HG02852 (cell line): ENCODE data around the gene NOP10.
"Not testable (repeated sequence)": the region's sequence is repeated elsewhere in the genome, so short reads cannot be mapped to it uniquely, and the experiment has no call there.

Source experiments
- ATAC-seq: cut with Tn5 transposase; IDR thresholded peaks from one replicate; pipeline ENCODE4 v1.9.1; 2021; ENCODE audit warnings: mild to moderate bottlenecking, moderate library complexity; ENCODE audit not compliant: unreplicated experiment

The NOP10 gene

DNA sequence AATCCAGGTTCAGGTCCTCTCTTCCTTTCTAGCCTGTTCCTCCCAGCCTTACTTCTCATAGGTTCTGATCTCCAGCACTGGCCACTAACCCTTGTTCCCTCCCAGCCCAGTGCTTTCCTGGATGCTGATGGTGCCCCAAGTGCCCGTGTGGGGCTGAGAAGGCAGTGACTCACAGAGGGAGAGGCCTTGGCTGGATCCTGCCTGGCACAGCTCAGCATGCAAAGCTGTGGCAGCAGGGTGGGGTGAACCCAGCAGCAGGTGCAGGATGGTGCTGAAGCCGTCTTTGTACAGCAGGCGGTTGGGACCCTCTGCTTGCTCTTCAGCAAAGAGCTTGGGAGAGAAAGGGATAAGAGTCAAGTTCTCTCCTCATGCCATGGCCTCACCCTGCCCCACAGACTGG lies 16.5 kb upstream of the NOP10 start:
- no peak for ATAC-seq

GRCh38 chr15:34358948-34359347 lies 16.0 kb upstream of the NOP10 start:
- no peak for ATAC-seq

DNA sequence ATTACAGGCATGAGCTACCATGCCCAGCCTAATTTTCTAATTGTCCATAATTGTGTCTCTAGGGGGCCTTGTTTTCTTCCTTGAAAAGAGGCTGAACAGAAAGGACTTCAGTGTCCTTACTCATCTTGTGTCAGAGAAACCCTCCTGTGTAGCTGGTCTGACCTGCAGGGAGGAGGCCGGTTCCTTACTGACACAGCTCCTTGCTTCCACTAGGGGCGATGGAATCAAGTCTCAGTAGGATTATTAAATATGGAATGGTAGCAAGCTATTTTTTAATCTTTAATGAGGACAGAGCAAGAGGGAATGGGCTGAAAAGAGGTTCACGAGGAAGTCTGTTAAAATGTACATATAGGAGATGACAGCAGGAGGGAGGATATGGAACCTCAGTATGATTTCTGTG lies 15.4 kb upstream of the NOP10 start:
- no peak for ATAC-seq

DNA sequence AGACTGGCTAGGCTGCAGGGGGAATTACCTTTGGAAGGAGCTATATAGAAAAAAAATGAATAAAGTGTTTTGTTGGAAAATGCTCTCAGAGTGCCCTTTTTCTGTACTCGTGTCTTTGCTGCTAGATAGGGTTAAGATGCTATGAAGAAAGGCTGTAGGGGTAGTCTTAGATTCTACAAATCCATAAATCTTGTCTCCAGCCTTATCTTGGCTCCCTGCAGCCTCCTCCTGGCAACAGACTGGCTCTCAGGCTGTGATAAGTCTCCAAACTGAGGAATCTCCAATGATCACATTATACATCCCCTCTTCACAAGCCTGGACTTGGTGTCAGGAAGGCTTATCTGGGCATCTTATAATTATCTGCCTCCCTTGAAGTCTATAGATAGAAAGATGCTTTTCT lies 14.7 kb upstream of the NOP10 start:
- ATAC-seq = no peak

DNA sequence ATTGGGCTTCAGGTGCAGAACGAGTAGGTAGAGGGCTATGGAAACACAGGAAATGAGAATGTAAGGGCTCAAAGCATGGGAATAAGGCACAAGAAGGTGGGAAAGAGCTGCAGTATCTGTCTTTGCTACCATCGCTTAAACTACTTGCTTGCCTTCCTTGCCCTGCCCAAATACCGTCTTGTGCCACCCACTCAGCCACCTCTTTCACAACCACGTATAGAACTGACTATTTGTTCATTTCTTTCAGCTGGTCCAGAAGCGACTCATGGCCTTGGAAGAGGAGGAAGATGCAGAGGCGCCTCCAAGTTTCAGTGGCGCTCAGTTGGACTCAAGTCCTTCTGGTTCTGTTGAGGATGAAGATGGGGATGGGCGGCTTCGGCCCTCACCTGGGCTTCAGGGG lies 12.3 kb upstream of the NOP10 start:
- ATAC-seq = no peak

DNA sequence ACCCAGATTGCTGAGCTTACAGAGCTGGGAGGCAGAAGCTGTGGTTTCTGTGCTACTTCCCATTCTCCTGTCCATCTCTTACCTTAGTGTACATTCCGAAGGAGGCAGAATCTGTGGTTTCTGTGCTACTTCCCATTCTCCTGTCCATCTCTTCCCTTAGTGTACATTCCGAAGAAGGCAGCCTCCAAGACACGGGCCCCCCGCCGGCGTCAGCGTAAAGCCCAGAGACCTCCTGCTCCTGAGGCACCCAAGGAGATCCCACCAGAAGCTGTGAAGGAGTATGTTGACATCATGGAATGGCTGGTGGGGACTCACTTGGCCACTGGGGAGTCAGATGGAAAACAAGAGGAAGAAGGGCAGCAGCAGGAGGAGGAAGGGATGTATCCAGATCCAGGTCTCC lies 11.3 kb upstream of the NOP10 start:
- no peak for ATAC-seq

- ATAC-seq = no peak
These were observed 10.7 kb upstream of the NOP10 start for GRCh38 chr15:34353627-34354026.

- ATAC-seq = not testable (repeated sequence)
These were observed 10.1 kb upstream of the NOP10 start for GRCh38 chr15:34352996-34353395.

GRCh38 chr15:34349769-34350168 lies 6.8 kb upstream of the NOP10 start:
- no peak for ATAC-seq

DNA sequence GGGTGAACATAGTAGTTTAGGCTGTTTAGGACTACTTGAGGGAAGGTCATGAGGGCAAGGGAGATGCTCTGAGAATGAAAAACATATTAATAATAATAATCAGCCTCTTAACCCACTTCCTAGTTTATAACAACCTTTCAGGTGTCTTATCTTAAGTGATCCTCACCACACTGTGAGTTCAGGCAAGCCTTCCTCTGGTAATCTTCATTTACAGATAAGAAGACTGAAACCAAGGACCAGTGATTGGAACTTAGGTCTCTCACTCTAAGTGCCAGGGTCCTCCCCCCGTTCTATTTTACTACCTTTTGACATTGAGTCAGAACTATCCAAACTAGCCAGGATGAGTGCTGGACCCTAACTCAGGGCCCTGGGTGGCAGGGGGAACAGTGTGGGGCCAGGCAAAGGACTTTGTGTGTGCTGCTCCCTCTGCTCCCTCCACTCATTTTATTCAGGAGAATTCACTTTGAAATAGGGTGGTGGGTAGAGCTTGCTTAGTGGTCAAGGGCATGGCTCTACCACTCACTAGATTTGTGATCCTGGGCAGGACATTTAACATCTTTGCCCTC lies 5.9 kb upstream of the NOP10 start:
- no peak for ATAC-seq

- ATAC-seq = no peak
These were observed 5.2 kb upstream of the NOP10 start for GRCh38 chr15:34347951-34348638.

GRCh38 chr15:34342213-34342736 lies 661 bp downstream of the NOP10 start:
- not testable (repeated sequence) for ATAC-seq

DNA sequence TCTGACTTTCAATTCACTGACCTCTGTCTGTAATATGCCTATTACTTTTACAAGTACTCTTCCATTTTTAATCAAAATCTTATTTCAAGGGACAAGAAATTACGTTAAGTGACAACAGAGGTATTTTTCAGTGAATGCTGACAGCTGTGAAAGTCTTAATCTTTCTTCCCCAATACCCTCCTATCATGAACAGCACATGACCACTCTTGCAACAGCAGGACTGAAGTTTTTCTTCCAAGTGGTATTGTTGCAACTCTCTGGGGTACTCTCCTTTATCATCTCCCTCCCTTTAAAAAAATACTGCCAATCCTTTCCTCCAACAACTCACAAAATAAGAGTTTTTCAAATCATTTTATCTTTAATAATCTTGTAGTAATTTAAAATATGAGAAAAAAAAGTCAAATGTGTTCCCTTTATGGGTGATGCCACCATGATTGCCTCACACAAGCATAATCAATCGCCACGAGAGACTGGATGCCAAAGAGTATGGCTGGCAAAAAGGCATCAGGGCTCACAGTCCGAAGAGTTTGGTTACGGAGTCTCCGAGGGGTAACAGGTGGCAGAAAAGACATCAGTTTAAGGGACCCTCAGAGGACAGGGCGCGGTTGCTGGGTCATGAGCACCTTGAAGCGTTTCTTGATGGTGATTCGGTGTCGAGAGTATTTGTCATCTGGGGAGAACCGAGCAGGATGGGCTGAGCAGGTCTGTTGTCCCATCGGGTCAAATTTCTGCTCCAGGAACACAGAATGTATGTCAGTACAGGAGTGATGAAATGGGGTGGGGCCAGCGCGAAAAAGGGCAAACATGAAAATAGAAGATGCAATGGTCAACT lies 1.3 kb downstream of the NOP10 start:
- no peak for ATAC-seq

GRCh38 chr15:34339946-34340345 lies 3.0 kb downstream of the NOP10 start:
- ATAC-seq = no peak

DNA sequence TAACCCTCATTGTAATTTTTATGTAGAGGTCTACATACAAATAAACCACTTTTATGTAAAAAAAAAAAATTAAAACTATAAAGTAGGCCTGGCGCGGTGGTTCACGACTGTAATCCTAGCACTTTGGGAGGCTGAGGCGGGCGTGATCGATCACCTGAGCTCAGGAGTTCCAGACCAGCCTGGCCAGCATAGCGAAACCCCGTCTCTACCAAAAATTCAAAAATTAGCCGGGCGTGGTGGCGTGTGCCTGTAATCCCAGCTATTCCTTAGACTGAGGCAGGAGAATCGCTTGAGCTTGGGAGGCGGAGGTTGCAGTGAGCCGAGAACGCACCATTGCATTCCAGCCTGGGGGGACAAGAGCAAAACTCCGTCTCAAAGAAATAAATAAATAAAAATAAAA lies 4.6 kb downstream of the NOP10 start:
- ATAC-seq = no peak

DNA sequence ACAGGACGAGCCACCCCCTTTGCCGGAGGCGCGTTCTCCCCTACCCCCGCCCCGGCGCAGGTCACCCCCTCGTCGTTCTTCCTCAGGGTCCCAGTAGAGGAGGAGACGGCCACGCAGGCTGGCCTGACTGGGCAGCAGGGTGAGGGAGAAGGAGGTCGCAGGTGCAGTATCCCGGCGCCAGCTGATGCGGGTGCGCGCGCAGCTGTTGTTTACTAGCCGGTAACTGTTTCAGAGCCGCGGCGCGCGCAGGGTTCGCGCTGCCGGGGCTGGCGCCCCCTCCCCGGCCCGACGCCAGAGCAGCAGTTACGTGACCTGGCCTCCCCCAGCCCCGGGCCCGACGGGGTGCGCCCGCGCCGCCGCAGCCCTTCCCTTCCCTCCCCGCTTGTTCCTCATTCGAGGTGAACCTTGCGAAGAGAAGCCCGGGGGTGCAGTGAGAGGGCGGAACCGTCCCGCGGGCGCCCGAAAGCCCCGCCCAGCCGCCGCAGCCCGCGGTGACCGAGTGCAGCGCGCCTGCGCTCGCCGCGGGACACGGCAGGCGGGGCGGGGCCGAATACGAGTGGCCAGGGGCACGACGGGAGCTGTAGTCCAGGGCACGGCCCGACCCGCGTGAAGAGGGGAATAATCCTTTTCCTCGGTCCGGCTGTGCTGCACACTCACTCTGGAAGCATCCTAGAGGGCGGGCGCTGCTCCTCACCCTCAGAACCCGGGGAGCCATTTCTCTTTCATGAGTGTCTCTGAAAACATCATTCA lies 5.2 kb downstream of the NOP10 start, which contains the start of gene SLC12A6:
Gene SLC12A6, minus strand, starts transcription at position 225 of the 750 bp plus-strand sequence. CDS start 1,101 bp downstream, outside the sequence.
- peak; percentile 67 for ATAC-seq

DNA sequence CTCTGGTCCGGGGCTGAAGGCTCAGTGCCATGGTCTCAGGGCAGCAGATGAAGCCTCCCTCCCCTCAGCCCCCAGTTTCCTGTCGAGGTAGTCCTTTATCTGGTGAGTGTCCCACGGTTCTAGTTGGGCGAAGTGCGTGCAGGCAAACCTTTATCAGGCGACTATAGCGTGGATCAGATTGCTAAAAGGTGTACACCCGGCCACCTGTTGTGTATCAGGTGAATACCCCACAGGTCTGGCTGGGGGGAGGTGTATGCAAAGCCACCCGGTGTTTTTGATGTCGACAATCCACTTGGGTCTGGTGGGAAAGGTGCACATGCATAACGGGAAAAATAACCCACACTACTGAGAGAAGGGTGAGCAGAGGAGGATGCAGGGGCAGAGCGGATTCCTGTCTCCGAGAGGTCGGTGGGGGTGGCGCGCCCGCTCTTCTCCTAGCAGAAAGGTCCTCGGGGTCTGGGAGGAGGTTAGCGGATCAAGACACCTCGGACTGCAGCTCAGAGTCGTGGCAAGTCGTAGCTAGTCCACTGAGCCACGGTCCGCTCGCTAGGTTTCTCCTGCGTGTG lies 5.9 kb downstream of the NOP10 start:
- peak; percentile 17 for ATAC-seq

- ATAC-seq = no peak
These were observed 6.5 kb downstream of the NOP10 start for GRCh38 chr15:34336231-34336990.

GRCh38 chr15:34335176-34336032 lies 7.5 kb downstream of the NOP10 start:
- no peak for ATAC-seq
